Epithelial cell of proximal tubule (primary cell): Measurements from ENCODE around the gene KDM4B. TPM values are rescaled to one million over a fixed set of nuclear protein-coding genes. Genes with fewer than 3 reads are reported as not detected.

ENCODE experiments used
- DNase-seq: peaks from one replicate; pipeline ENCODE4 v3.0.0-alpha.2; 2011; ENCODE audit warnings: low read depth
- H3K4me3 ChIP-seq: 2 replicates; pipeline ENCODE4 v1.5.1; 2011; ENCODE audit warnings: low read depth, mild to moderate bottlenecking, low read length
- CTCF ChIP-seq: conservative IDR thresholded peaks from 2 replicates; pipeline ENCODE4 v1.5.1; 2012; ENCODE audit warnings: low read depth, mild to moderate bottlenecking, low read length
- total RNA-seq: library from RNA; depleted of rRNA; stranded (reverse); fragments of >200 nt; gene quantifications from 2 replicates; pipeline ENCODE4 v1.2.3, GENCODE V29; 2015

The KDM4B gene
- total RNA-seq, 1 donor from 2014 or later = 20.5 TPM

- H3K4me3 ChIP-seq = no peak overlapping the region
- DNase-seq = no peak
- no peak for TF ChIP-seq CTCF
Observed at GRCh38 chr19:5016268-5016667, 47.4 kb downstream of the KDM4B start.

- no peak for DNase-seq
- TF ChIP-seq CTCF = no peak
- no peak overlapping the region for H3K4me3 ChIP-seq
Observed at GRCh38 chr19:5016781-5017180, 47.9 kb downstream of the KDM4B start.

GRCh38 chr19:5017235-5017634, 48.3 kb downstream of the KDM4B start:
- no peak for TF ChIP-seq CTCF
- no peak for DNase-seq
- no peak overlapping the region for H3K4me3 ChIP-seq

- DNase-seq = no peak
- H3K4me3 ChIP-seq = no peak overlapping the region
- no peak for TF ChIP-seq CTCF
Observed at GRCh38 chr19:5018224-5019015, 49.5 kb downstream of the KDM4B start.

GRCh38 chr19:5020368-5020767, 51.5 kb downstream of the KDM4B start:
- no peak overlapping the region for H3K4me3 ChIP-seq
- DNase-seq = no peak
- TF ChIP-seq CTCF = no peak

GRCh38 chr19:5021046-5021445, 52.1 kb downstream of the KDM4B start:
- no peak for DNase-seq
- no peak overlapping the region for H3K4me3 ChIP-seq
- no peak for TF ChIP-seq CTCF
